HEK293 (cell line): ENCODE measurements around the gene PSMC4.
"Not testable (repeated sequence)": the region's sequence is repeated elsewhere in the genome, so short reads cannot be mapped to it uniquely, and the experiment has no call there.

Experiments used
- CTCF ChIA-PET: fragments of 350-600 bp; formaldehyde crosslinking; extraction: SDS; loops from one replicate; lab custom pipeline; 2021; ENCODE audit warnings: antibody characterized with exemption; lab: Yijun Ruan, JAX
- POLR2A ChIA-PET: fragments of 300-600 bp; formaldehyde crosslinking; extraction: SDS; loops from one replicate; lab custom pipeline; 2020; ENCODE audit warnings: antibody characterized with exemption, inconsistent platforms; lab: Yijun Ruan, JAX
- H3K27ac ChIP-seq: fragments of 200-500 bp; sonication (Bioruptor generic); 2 replicates; pipeline ENCODE4 v1.5.1; 2014; ENCODE audit warnings: low read depth, low read length, control low read depth, inconsistent platforms; ENCODE audit errors: extremely low read depth
- H3K36me3 ChIP-seq, 2 experiments: fragments of 200-500 bp in 1 of 2; sonication (Bioruptor generic) in 1 of 2; 1 replicate in 1 of 2; 2 replicates in 1 of 2; pipeline ENCODE4 v1.5.1; 2014 to 2017; ENCODE audit warnings: inconsistent platforms in 2 of 2, low read length in 2 of 2; ENCODE audit not compliant: control insufficient read depth in 2 of 2, insufficient read depth in 1 of 2
- H3K4me1 ChIP-seq: fragments of 200-500 bp; sonication (Bioruptor generic); 2 replicates; pipeline ENCODE4 v1.5.1; 2014; ENCODE audit warnings: mild to moderate bottlenecking, low read length, inconsistent platforms; ENCODE audit not compliant: control insufficient read depth, insufficient read depth
- H3K4me3 ChIP-seq: 2 replicates; pipeline ENCODE4 v1.5.1; 2011; ENCODE audit warnings: low read depth, mild to moderate bottlenecking, control low read depth, low read length, moderate library complexity
- H3K9me3 ChIP-seq: fragments of 200-500 bp; sonication (Bioruptor generic); 2 replicates; pipeline ENCODE4 v1.5.1; 2014; ENCODE audit warnings: low read depth, low read length, inconsistent platforms; ENCODE audit not compliant: control insufficient read depth, insufficient read depth
- ATF2 ChIP-seq: fragments of 450-650 bp; formaldehyde crosslinking; IDR thresholded peaks from 2 replicates; pipeline ENCODE4 v1.5.1; 2016; ENCODE audit warnings: missing biosample characterization, missing genetic modification characterization, low read depth
- HOXA7 ChIP-seq: sonication (generic); formaldehyde crosslinking; IDR thresholded peaks from 2 replicates; pipeline ENCODE4 v1.8.1; 2022; ENCODE audit warnings: missing genetic modification reagents, borderline replicate concordance
- KLF10 ChIP-seq: fragments of 450-650 bp; IDR thresholded peaks from 2 replicates; pipeline ENCODE4 v1.5.1; 2018; ENCODE audit warnings: missing biosample characterization, mild to moderate bottlenecking, missing genetic modification characterization
- PBX3 ChIP-seq: sonication (generic); formaldehyde crosslinking; IDR thresholded peaks from 2 replicates; pipeline ENCODE4 v1.8.1; 2022; ENCODE audit warnings: mild to moderate bottlenecking, moderate library complexity, missing genetic modification reagents
- SP3 ChIP-seq: fragments of 450-650 bp; formaldehyde crosslinking; IDR thresholded peaks from 2 replicates; pipeline ENCODE4 v1.5.1; 2016; ENCODE audit warnings: missing biosample characterization, missing genetic modification characterization
- WT1 ChIP-seq: fragments of 450-650 bp; formaldehyde crosslinking; IDR thresholded peaks from 2 replicates; pipeline ENCODE4 v1.5.1; 2016; ENCODE audit warnings: missing biosample characterization, missing genetic modification characterization
- YY1 ChIP-seq: fragments of 450-650 bp; formaldehyde crosslinking; IDR thresholded peaks from 2 replicates; pipeline ENCODE4 v1.5.1; 2018; ENCODE audit warnings: missing biosample characterization, missing genetic modification characterization
- ZBTB21 ChIP-seq: fragments of 450-650 bp; formaldehyde crosslinking; IDR thresholded peaks from 2 replicates; pipeline ENCODE4 v1.5.1; 2017; ENCODE audit warnings: missing biosample characterization, missing genetic modification characterization
- ZBTB8A ChIP-seq: fragments of 450-650 bp; formaldehyde crosslinking; IDR thresholded peaks from 2 replicates; pipeline ENCODE4 v1.5.1; 2016; ENCODE audit warnings: missing biosample characterization, missing genetic modification characterization
- ZNF184 ChIP-seq: fragments of 450-650 bp; IDR thresholded peaks from 2 replicates; pipeline ENCODE4 v1.5.1; 2018; ENCODE audit warnings: missing biosample characterization, mild to moderate bottlenecking, missing genetic modification characterization
- ZNF214 ChIP-seq: fragments of 450-650 bp; formaldehyde crosslinking; IDR thresholded peaks from 2 replicates; pipeline ENCODE4 v1.5.1; 2017; ENCODE audit warnings: missing biosample characterization, mild to moderate bottlenecking, missing genetic modification characterization, borderline replicate concordance
- ZNF221 ChIP-seq: fragments of 450-650 bp; formaldehyde crosslinking; IDR thresholded peaks from 2 replicates; pipeline ENCODE4 v1.5.1; 2017; ENCODE audit warnings: missing biosample characterization, missing genetic modification characterization, borderline replicate concordance
- ZNF274 ChIP-seq, 2 experiments: fragments of 200-500 bp in 1 of 2; fragments of 450-650 bp in 1 of 2; sonication (Bioruptor generic) in 1 of 2; formaldehyde crosslinking in 1 of 2; IDR thresholded peaks; 2 replicates each; pipeline versions ENCODE4 v1.5.1 to v1.6.1; 2014 to 2016; ENCODE audit warnings: borderline replicate concordance in 1 of 2, inconsistent platforms in 1 of 2, low read length in 1 of 2, missing biosample characterization in 1 of 2, missing genetic modification characterization in 1 of 2
- ZNF391 ChIP-seq: fragments of 450-650 bp; formaldehyde crosslinking; IDR thresholded peaks from 2 replicates; pipeline ENCODE4 v1.5.1; 2016; ENCODE audit warnings: low read depth, missing biosample characterization, missing genetic modification characterization, borderline replicate concordance
- ZNF560 ChIP-seq: fragments of 450-650 bp; formaldehyde crosslinking; IDR thresholded peaks from 2 replicates; pipeline ENCODE4 v1.5.1; 2017; ENCODE audit warnings: missing biosample characterization, missing genetic modification characterization, borderline replicate concordance
- ZNF580 ChIP-seq: fragments of 450-650 bp; formaldehyde crosslinking; IDR thresholded peaks from 2 replicates; pipeline ENCODE4 v1.5.1; 2016; ENCODE audit warnings: missing biosample characterization, missing genetic modification characterization
- ZNF585B ChIP-seq: fragments of 450-650 bp; formaldehyde crosslinking; IDR thresholded peaks from 2 replicates; pipeline ENCODE4 v1.5.1; 2016; ENCODE audit warnings: missing biosample characterization, missing genetic modification characterization
- ZNF692 ChIP-seq: fragments of 450-650 bp; formaldehyde crosslinking; IDR thresholded peaks from 2 replicates; pipeline ENCODE4 v1.5.1; 2016; ENCODE audit warnings: missing biosample characterization, missing genetic modification characterization
- ZSCAN18 ChIP-seq: fragments of 450-650 bp; formaldehyde crosslinking; IDR thresholded peaks from 2 replicates; pipeline ENCODE4 v1.5.1; 2016; ENCODE audit warnings: missing biosample characterization, missing genetic modification characterization
- ZSCAN5A ChIP-seq: fragments of 450-650 bp; formaldehyde crosslinking; IDR thresholded peaks from 2 replicates; pipeline ENCODE4 v1.5.1; 2016; ENCODE audit warnings: missing biosample characterization, missing genetic modification characterization

PSMC4 gene

GRCh38 chr19:39953915-39954314 is 17.1 kb upstream of the PSMC4 start:
- Histone ChIP-seq H3K4me3 (no peak overlapping the region), H3K9me3 (no peaks in the 10 kb centered on the region), H3K27ac (no peak overlapping the region), H3K4me1 (peaks cover 4% of the 10 kb centered on the region; the same call in 1 of the 2 replicates), H3K36me3 (no peaks in the 10 kb centered on the region; a peak in 1 of 3 replicates)
- TF ChIP-seq SP3 (tag by site-specific recombination) (no peak), ZNF221 (tag by site-specific recombination) (no peak), ZNF560 (tag by site-specific recombination) (no peak), ZNF692 (no peak), ZSCAN5A (tag by site-specific recombination) (no peak), ZNF391 (tag by site-specific recombination) (no peak), WT1 (no peak), YY1 (tag by site-specific recombination) (no peak), ZNF585B (tag by site-specific recombination) (no peak), ZNF274 (IDR thresholded peaks at IDR 0.05; ENCODE audit: low read length) (no peak), ZNF274 (tag by site-specific recombination; IDR thresholded peaks at IDR 0.05; ENCODE audit: borderline replicate concordance) (no peak), ZNF184 (tag by site-specific recombination) (no peak), PBX3 (CRISPR knock-in tag) (no peak), ZNF580 (tag by site-specific recombination) (no peak), ATF2 (tag by site-specific recombination) (no peak), ZSCAN18 (tag by site-specific recombination) (no peak), HOXA7 (no peak), ZBTB21 (tag by site-specific recombination) (no peak), ZNF214 (tag by site-specific recombination) (no peak), KLF10 (tag by site-specific recombination) (no peak), ZBTB8A (tag by site-specific recombination) (no peak)
- CTCF ChIA-PET: interaction anchor here (0.9 to 1.6 kb wide), 2 partner anchors 16 to 110 kb away, joined by 3 to 7 read pairs; no protein-coding TSS in a partner anchor
- POLR2A ChIA-PET: interaction anchor here (1.8 kb wide), 1 partner anchor 17 kb away, joined by 9 read pairs; the partner anchor contains the start of gene PSMC4

- H3K4me3 ChIP-seq, H3K9me3 ChIP-seq, POLR2A ChIA-PET, H3K36me3 ChIP-seq, H3K4me1 ChIP-seq, H3K27ac ChIP-seq: not testable (repeated sequence)
- CTCF ChIA-PET: interaction anchor here (1.8 kb wide), 1 partner anchor 12 kb away, joined by 6 read pairs; the partner anchor contains the start of gene PSMC4
Observed at GRCh38 chr19:39957886-39958285, 13.1 kb upstream of the PSMC4 start.

GRCh38 chr19:39958942-39959341 is 12.0 kb upstream of the PSMC4 start:
- H3K4me1 ChIP-seq, H3K9me3 ChIP-seq, H3K4me3 ChIP-seq, POLR2A ChIA-PET, H3K27ac ChIP-seq, H3K36me3 ChIP-seq, CTCF ChIA-PET: not testable (repeated sequence)

- H3K36me3 ChIP-seq, H3K4me3 ChIP-seq, CTCF ChIA-PET, H3K4me1 ChIP-seq, POLR2A ChIA-PET, H3K9me3 ChIP-seq, H3K27ac ChIP-seq: not testable (repeated sequence)
Observed at GRCh38 chr19:39959407-39959806, 11.6 kb upstream of the PSMC4 start.
